Measurements from ENCODE around the gene RBM5.

RBM5 gene

DNA sequence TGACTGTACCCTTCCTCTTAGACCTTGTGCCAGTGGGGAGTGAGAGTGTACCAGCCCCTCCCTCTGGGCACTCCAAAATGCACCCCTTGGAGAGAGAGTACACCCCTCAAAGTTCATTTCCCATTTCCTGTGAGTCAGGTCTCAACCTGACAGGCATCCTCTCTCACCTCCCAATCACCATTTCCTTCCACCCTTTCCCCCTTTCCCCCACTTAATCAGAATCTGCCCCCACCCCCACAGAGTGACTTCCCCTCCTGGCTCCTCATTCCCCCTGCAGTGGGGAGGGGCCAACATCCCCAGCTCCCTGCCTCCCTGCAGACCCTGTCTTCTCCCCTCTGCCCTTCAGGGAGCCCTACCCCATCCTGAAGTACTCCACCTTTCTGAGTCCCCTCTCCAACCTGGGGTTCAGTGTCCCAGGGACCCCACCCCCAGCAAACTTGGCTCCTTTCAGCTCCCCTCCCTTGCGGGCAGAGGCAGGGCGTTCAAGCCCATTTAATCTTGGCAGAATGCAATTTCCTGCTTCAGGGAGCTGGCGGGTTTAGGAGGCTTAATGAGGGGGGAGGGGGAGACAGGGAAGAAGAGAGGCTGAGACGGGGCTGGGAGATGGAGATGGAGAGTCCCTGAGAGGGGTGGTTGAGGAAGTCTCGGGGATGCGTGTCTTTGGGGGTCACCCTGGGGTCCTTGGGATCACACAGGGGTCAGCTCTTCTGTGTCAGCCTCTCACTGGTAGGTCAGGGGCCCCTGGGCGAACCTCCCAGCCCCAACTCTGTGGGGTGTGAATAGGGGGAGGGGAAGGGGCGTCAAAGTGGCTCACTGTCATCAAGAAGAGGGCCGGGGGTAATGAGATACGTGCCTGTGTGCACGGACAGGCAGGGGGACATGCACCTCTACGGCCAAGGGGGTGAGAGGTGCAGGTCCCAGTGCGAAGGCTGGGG is 49.8 kb downstream of the RBM5 start:
- no peak for DNase-seq (ENCODE audit: low read depth in 2 of 2)

DNA sequence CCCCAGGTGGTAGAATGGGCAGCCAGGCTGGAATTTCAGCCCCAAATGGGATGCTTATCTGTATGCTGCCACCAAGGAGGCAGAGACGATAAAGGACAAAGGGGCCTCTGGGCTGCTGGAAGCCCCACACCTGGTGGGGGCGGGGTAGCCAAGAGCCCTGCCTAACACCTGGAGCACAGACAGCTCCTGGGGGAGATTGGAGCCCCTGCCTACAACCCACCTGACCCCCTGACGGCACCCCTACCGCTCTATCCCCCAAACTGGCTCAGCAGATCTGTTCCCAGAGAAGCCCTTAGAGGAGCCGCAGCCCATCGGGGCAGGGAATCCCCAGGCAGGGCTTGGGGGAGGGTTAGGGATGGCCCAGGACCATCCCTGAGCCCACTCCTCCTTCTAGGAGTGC is 50.6 kb downstream of the RBM5 start:
- no peak for DNase-seq (ENCODE audit: low read depth in 2 of 2)

DNA sequence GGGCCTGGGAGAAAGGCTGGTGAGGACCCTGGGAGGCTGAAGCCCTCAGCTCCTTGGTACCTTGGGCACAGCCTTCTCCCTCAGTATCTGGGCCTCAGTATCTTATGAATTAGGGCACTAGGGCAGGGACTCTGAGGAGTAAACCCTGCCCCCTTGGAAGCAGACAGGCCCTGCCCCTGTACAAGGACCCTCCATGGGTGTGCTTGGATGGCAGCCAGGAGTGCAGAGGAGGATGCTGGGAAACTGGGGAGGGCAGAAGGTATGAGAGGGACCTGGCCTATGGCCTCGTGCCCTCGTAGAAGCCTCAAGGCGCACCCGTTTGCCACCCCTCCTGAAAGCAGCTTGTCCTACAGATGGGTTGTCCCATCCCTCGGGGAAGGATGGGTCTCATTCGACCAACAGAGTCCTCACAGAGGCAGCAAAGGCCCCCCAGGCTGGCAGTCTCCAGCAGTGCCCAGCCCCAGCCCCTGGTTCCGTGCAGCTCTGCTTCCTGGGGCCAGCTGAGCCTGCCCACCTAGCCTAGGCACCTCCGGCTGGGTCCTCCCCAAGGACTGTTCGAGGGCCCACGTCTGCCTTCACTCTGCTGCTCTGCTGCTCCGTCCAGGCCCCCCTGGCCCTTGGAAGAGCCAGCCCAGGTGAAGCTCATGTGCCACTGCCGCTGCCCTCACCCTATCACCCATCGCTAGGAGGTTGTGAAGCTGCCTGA is 51.2 kb downstream of the RBM5 start:
- DNase-seq (ENCODE audit: low read depth in 2 of 2): no peak

DNA sequence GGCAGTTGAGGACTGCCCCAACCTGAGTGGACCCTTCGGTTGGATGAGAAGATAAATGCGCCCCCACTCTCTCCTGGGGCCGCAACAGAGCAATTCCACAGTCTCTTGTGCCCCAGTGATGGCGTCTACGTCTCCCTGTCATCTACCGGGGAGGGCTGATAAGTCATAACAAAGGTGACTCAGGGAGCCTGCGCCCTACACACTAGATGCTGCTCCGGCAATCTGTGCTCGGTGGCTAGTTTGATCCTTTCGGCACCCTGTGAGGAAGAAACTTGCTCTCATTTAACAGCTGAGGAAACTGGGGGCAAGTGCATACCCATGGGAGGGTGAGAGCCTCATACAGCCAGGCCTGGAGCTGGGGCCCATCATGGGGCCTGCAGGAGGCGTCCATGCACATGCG is 52.3 kb downstream of the RBM5 start:
- no peak for DNase-seq (ENCODE audit: low read depth in 2 of 2)

DNA sequence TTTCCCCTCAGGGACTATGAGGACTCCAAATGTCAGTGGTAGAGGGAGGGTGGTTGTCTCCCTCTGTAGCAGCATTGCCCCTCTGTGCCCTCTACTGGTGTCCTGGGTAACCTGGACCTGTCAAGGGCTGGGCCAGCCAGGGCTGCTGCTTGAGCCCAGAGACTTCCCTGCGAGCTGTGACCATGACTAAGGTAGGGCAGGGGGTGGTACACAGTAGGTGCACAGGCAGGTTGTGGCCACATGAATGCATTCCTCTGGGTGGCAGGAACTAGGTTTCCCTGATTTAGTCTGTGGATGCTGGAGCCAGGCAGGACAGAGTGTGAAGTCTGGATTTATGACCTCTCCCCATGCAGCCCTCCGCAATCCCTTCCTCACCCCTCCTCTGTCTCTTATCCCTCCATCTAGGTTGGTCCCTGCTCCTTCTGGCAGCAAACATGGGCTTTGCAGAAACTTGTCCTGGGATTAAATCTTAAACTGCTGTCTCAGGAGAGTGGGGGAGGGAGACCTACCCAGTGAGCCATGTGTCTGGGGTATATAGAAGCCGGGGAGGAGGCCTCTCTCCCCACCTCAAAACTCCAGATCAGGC is 57.7 kb downstream of the RBM5 start:
- DNase-seq (ENCODE audit: low read depth in 2 of 2): no peak

DNA sequence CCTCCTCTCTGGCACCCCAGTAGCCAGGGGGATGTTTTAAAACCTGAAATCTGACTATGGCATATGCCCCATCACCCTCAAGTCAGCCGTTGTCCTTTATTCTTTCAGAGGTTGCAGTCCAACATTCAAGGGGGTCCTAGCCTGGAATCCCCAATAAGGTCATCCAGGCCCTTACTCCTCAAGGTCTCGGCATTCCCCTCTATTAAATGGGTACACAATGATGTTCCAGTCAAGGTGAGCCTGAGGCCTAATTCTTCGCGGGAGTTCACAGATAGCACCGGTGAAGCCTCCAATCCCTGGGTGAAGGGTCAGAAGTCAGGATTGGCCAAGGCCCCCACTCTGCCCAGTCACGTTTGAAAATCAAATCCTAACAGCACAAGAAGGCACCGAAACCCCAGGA is 58.3 kb downstream of the RBM5 start:
- no peak for DNase-seq (ENCODE audit: low read depth in 2 of 2)

DNA sequence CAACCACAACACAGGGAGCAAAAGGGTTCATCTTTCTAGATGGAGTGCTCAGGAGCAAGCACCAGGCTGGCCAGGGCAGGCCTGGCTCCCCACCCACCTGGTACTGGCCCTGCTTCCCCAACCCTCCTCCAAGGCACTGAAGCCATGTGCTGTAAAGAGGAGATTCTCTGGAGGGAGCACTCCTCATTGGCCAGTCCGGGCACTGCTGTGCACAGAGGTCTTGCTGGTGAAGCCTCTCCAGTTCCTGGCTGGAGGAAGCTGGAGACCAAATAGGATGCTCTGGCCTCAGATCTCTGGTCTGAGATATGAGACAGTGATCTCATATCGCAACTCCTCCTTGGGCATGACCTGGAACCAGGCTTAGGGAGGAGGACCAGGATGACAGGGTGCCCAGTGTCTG is 58.7 kb downstream of the RBM5 start:
- DNase-seq (ENCODE audit: low read depth in 2 of 2): no peak

DNA sequence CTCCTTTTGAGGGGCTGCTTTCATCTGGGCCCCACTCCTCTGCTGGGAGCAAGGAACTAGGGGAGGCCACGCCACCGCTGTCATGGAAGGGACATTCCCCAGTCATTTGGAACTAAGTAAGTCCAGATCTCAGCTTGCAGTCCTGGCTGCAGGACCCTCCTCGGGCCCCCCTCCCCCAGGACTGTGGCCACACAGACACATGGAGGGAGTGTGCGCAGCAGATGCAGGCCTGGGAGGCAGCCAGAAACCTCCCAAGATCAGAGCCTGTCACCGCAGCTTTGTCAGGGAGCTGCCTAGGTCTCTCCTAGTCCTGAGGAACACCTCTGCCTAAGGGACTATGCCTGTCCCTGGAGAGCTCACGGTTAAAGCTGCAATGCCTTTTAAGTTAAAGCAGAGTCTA is 59.1 kb downstream of the RBM5 start:
- no peak for DNase-seq (ENCODE audit: low read depth in 2 of 2)

DNA sequence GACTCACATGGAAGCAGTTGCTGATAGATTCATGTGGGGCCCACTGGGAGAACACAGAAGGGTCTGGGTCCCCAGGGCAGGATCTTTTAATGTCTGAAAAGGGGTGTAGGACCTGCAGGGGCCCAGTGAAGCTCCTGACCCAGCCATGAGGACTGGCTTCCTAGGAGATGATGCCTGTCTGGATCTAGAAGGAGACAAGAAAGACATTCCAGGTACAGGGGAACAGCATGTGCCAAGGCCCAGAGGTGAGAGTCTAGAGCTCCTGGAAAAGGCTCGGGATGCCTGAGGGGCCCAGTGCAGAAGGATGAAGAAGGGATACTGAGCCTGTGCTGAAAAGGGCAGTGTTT is 61.7 kb downstream of the RBM5 start:
- DNase-seq (ENCODE audit: low read depth in 2 of 2): no peak

DNA sequence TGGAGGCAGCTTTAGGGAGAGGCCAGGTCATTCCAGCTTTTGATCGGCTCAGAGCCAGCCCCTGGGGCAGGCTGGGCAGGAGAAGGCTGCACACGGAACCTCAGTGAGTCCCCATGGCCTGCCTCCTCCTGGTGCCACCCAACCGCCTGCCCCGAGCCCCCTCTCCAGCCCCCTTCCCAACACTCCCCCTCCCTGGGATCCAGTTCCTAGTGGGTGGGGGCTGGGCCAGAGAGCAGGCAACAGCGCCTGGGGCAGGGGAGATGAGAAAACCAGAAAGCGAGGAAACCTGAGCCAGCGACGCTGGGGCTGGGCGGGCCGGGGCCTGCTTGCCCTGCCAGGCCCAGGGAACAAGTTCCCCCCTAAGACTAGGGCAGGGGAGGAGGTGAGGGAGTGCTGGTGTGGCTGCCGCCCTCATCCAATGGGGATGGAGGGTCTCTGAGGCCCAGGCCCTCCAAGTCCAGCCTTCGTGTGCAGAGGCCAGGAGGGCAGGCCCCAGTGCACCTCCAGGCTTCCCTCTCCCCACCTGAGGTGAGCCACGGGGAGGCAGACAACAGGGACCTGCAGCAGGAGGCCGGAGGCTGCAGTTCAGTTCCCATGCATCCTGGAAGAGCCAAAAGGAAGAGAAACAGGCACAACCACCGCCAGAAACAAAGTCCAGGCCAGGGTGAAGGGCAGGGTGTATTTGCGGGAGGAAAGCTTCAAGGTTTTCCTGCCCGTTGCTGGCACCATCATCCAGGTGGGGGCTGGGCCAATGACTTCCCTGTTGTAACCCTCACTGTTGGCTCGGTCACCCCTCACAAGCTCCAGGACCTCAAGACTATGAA is 62.4 kb downstream of the RBM5 start:
- DNase-seq (ENCODE audit: low read depth in 2 of 2): no peak

DNA sequence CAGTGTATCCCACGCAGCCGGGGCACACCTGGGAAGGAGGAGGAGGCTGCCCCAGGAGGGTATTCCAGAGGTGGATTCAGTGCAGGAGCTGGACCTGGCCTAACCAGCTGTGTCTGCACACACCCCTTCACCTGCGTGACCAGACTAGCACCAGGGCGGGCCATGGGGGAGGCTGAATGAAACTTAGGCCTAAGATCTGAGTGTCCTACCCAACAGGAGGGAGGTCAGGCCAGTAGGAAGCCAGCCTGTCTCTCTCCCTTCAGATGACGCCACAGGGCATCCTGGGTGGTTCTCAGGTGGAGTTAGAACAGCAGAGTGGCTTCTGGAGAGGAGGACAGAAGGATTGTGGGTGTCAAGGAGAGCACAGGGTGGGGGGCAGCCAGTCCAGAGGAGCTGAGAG is 63.0 kb downstream of the RBM5 start:
- DNase-seq (ENCODE audit: low read depth in 2 of 2): no peak

DNA sequence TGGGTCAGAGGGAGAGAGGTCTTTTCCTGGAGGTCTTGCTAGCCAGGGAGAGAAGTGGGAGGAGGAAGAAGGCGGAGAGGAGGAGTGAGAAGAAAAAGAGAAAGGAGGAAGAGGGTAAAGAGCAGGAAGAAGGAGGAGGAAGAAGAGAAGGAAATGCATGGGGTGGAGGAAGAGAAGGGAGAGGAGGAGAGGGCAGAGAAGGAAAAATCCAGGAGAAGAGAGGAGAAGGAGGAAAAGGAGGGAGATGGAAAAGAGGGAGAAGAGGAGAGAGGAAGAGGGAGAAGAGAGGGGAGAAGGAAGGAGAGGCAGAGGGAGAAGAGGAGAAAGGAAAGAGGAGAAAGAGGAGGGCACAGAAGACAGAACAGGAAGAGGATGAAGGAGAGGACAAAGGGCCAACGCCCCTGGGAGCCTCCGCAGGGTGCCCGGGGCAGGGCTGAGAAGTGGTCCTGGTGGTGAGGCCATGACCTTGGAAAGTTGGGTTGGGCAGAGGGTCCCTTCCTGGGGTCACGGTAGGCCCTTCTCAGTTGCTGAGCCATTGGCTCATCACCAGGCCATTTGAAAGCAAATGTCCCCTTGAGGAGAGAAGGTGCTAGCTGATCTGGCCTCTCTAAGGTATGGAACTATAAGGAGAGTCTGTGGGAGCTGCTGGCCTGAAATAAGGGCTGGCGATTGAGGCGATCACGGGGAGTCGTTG is 65.2 kb downstream of the RBM5 start:
- DNase-seq (ENCODE audit: low read depth in 2 of 2): no peak

DNA sequence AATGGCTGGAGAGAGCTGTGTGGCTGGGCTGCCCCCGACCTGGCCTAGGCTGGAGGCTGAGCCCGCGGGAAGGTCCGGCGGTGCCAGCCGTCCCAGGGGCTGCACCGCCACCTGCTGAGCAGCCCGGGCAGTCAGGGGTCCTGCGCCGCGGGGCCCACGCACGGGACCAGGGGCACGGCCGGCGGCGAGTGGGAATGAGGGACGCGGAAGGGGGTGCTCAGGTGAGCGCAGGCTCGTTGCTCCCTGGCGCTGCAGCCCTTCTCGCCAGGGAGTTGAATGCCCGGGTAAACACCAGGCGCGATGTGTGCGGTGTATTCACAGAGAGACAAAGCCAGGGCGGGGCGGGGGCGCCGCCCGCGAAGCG is 65.7 kb downstream of the RBM5 start:
- no peak for DNase-seq (ENCODE audit: low read depth in 2 of 2)

DNA sequence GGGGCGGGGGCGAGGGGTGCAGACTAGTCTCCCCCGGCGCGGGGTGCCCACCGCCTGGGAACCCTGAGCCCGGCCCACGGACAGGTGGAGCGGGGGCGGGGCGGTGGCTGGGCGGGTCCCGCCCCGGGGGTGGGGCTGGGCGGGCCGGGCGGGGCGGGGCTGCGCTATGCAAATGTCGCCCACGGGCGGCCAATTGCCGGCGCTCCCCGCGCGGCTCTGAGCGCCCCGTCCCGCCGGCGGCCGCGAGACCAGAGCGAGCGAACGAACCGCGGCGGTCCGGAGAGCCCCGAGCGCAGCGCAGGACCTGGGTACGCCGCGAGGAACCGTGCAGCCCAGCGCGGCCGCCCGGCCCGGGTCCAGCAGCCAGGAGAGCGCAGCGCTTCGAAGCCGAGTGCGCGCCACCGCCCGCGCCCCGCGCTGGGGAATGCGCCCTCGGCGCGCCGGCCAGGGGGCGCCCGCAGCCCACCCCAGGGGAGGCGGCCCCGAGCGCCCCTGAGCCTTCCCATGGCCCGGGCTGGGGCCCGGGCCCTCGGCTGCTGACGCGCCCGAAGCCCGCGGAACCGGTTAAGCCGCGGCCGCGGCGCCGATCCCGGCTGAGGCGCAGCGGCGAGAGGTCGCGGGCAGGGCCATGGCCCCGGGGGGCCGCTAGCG is 66.2 kb downstream of the RBM5 start, which contains the start of gene SEMA3F:
Gene SEMA3F (plus strand): TSS at position 485 of the 651 bp plus-strand sequence. CDS start 4,299 bp downstream, outside the sequence.
- DNase-seq (ENCODE audit: low read depth in 2 of 2): peak; percentile 30 to 52

DNA sequence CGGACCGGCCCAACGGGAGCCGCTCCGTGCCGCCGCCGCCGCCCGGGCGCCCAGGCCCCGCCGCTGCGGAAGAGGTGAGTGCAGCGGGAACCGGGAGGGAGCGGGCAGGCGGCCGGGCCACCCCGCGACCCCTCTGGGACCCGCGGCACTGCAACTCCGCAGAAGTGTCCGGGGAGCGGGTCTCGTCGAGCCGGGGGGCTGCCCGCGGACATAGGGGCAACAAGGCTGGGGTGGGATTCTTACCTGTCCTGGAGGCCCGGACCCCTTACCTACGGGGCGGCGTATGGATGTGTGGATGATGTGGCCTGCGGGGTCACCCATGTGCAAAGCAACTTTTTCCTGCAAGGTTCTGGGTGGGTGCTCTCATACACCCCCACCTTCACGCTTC is 66.8 kb downstream of the RBM5 start:
- DNase-seq (ENCODE audit: low read depth in 2 of 2): no peak

DNA sequence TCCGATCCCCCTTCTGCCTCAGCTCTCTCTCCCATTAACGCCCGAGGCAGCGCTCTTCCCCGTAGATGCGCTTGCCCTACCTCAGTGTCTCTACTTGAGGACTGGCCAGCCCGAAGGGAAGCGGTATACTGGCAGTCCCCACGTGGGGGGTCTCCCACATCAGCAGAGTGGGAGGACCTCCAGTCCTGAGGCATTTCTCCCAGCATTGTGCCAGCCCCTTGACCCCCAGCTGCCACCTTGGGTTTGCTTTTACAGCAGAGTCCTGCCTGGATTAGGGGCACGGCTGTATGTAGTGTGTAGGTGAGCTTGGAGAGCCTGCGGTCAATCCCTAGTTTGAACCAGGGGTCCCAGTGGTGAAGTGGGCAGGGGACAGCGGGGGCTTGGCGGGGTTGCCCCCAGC is 67.2 kb downstream of the RBM5 start:
- DNase-seq (ENCODE audit: low read depth in 2 of 2): no peak

DNA sequence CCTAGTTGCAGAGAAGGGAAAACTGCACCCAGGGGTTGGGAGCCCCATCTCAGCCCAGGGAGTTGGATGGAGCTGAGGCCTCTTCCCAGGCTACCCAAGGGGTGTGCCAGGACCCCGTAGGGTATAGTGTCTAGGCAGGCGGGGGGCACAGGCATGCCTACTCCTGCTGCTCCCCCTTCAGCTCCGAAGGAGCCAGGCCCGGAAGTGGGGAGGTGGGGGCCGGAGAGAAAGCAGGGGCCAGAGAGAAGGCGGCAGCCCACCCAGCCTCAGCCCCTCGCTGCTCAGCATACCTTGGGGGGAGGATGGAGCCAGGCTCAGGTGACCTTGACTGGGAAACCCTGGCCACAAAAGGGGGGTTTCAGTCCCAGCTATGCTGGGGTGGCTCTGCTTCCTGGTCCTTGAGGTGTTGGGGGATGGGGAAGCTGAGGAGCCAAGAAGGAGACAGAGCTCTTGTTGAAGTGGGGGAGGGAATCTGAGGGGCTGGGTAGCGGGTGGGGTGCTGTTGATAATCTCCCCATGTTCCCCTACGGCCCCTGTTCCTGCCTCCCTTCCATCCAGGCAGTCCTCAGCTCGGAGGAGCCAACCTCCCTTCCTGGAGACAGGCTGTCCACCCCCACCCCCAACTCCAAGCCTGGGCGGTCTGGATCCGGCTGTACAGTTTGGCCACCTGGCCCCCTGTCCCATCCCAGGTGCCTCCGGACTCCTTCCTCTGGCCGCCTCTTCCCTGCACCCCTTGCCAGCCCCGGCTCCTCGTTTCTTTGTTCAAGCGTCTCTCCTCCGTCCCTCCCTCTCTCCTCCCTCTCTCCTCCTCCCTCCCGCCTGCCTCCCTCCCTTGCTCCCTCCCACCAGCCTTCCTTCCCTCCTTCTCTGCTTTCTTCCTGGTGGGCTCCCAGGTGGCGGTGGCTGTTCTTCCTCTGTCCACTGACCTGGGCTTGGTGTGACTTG is 68.1 kb downstream of the RBM5 start:
- DNase-seq (ENCODE audit: low read depth in 2 of 2): no peak

DNA sequence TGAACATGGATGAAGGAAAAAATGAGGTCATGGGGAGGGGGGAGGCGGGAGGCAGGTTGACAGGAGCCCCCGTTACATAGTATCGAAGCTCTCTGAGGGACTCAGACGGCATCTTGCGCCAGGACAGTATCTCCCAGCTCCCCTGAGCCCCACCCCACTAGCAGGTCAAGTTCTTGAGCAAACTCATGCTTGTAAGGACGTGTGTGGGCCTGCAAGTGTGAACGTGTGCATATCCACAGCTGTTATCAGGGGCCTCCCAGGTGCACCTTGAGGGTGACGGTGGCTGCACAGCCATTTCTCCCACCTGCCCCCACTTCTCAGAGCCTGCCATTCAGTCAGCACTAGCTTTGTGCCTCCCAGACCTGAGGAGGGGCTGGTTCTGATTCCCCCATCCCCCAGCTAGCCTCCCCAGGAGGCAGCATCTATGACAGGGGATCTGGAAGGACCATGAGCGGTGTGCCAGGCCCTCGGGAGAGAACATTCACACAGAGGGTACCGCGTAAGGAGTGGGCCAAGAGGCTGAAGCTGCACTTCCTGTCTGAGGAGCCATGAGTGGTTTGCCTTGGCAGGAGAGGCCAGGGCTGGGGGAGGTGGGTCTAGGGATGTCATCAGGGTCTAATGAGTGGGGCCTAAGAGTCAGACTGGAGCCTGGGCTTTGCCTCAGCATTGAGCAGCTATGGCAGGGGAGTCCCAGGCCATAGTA is 69.3 kb downstream of the RBM5 start:
- DNase-seq (ENCODE audit: low read depth in 2 of 2): no peak

DNA sequence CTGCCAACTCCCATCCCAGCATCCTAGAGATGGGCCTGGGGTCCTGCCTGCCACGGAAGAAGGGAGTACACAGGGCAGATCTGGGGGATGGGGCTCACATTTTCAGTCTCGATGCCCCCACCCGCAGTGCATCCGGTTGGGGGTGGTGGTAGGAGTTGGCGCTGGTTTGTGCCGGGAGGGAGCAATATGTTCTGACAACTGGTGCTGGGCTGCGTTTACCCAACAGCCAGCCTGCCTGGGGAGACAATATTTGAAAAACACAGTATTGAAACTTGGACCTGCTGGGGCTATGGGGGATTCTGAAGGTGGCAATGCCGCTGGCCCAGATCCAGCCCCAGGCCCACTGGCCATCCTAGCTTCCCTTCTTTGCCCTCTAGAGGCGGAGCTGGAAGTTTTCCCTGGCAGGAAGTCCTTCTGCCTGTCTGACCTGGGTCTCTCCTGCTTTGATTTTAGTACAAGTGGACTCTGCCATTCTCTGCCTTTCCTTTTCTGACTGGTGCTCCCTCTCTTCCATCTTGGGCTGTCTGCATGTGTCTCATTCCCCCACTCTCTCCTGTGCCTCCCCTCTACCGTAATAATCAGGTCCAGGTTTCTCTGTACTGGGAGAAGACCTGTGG is 69.9 kb downstream of the RBM5 start:
- no peak for DNase-seq (ENCODE audit: low read depth in 2 of 2)
